Right lobe of liver (tissue), 4 donors: ENCODE measurements around the gene UPK3BL1.
"Not testable (repeated sequence)": the region's sequence is repeated elsewhere in the genome, so short reads cannot be mapped to it uniquely, and the experiment has no call there.

Experiments
- CTCF ChIP-seq, 4 donors: fragments of 200-600 bp in 3 of 4; fragments of 450-650 bp in 1 of 4; IDR thresholded peaks; one replicate each; pipeline versions ENCODE4 v1.5.1 to v1.8.0; 2016 to 2022; ENCODE audit warnings: antibody characterized with exemption in 4 of 4, mild to moderate bottlenecking in 2 of 4
- POLR2A ChIP-seq: fragments of 450-650 bp; IDR thresholded peaks from one replicate; pipeline ENCODE4 v1.6.1; 2017; ENCODE audit warnings: antibody characterized with exemption, mild to moderate bottlenecking
- donor health status: DM: no; HTN: no; CAD: no.
- donor health status: DM: no; HTN: no; CAD: no.
- donor health status: DM: no; HTN: yes; CAD: no.

- TF ChIP-seq CTCF (IDR thresholded peaks at IDR 0.05); POLR2A: not testable (repeated sequence)
Observed at GRCh38 chr7:102618122-102618521, 24.5 kb downstream of the UPK3BL1 start.
